Loucy (cell line): ENCODE measurements around the gene SLC25A26.
A peak's percentile ranks its signal among the peaks of the same experiment; 100 is the strongest.

ENCODE experiments used
- H2AFZ ChIP-seq: fragments of 200-600 bp; sonication (generic); 2 replicates; pipeline ENCODE4 v1.6.0; 2016; ENCODE audit warnings: antibody characterized with exemption, mild to moderate bottlenecking, low read length, moderate library complexity
- H3F3A ChIP-seq: fragments of 200-600 bp; 2 replicates; pipeline ENCODE4 v1.6.0; 2016; ENCODE audit warnings: antibody characterized with exemption, low read depth, mild to moderate bottlenecking
- H3K27me3 ChIP-seq: fragments of 200-600 bp; sonication (generic); 2 replicates; pipeline ENCODE4 v1.6.1; 2014; ENCODE audit warnings: low read length, mild to moderate bottlenecking; ENCODE audit not compliant: insufficient read depth, poor library complexity, severe bottlenecking
- H3K36me3 ChIP-seq: fragments of 200-600 bp; sonication (generic); 2 replicates; pipeline ENCODE4 v1.6.1; 2016; ENCODE audit warnings: low read length; ENCODE audit not compliant: insufficient read depth
- H3K4me1 ChIP-seq: fragments of 200-600 bp; sonication (generic); 2 replicates; pipeline ENCODE4 v1.5.1; 2014; ENCODE audit warnings: low read length, mild to moderate bottlenecking; ENCODE audit not compliant: insufficient read depth, poor library complexity, severe bottlenecking
- H3K4me2 ChIP-seq: fragments of 200-600 bp; sonication (generic); 2 replicates; pipeline ENCODE4 v1.6.0; 2014; ENCODE audit warnings: antibody characterized with exemption, low read length, low read depth, mild to moderate bottlenecking; ENCODE audit not compliant: poor library complexity, severe bottlenecking
- H3K4me3 ChIP-seq: fragments of 200-600 bp; sonication (generic); 2 replicates; pipeline ENCODE4 v1.5.1; 2014; ENCODE audit warnings: low read length, mild to moderate bottlenecking, mixed read lengths; ENCODE audit not compliant: poor library complexity, severe bottlenecking
- H3K79me2 ChIP-seq: fragments of 200-600 bp; sonication (generic); 2 replicates; pipeline ENCODE4 v1.6.1; 2014; ENCODE audit warnings: low read length; ENCODE audit not compliant: insufficient read depth
- H3K9ac ChIP-seq: fragments of 200-600 bp; sonication (generic); 2 replicates; pipeline ENCODE4 v1.6.0; 2014; ENCODE audit warnings: mild to moderate bottlenecking, low read depth, low read length, moderate library complexity; ENCODE audit not compliant: poor library complexity, severe bottlenecking
- H3K9me2 ChIP-seq: fragments of 200-600 bp; sonication (generic); replicated peaks from 2 replicates; pipeline ENCODE4 v1.6.1; 2016; ENCODE audit warnings: low read depth, low read length, mixed read lengths
- H3K9me3 ChIP-seq: fragments of 200-600 bp; sonication (generic); 2 replicates; pipeline ENCODE4 v1.6.1; 2014; ENCODE audit warnings: mild to moderate bottlenecking, antibody characterized with exemption, low read length, low read depth; ENCODE audit not compliant: insufficient read depth
- H4K20me1 ChIP-seq: fragments of 200-600 bp; sonication (generic); 2 replicates; pipeline ENCODE4 v1.6.0; 2014; ENCODE audit warnings: antibody characterized with exemption, low read length, mild to moderate bottlenecking; ENCODE audit not compliant: insufficient read depth, poor library complexity, severe bottlenecking
- CTCF ChIP-seq: fragments of 200-600 bp; sonication (generic); conservative IDR thresholded peaks from 2 replicates; pipeline ENCODE4 v1.5.1; 2014; ENCODE audit warnings: mild to moderate bottlenecking, antibody characterized with exemption, low read length
- EZH2phosphoT487 ChIP-seq: fragments of 200-600 bp; IDR thresholded peaks from 2 replicates; pipeline ENCODE4 v1.6.1; 2018; ENCODE audit warnings: antibody characterized with exemption, mild to moderate bottlenecking, moderate library complexity, borderline replicate concordance

Gene SLC25A26

DNA sequence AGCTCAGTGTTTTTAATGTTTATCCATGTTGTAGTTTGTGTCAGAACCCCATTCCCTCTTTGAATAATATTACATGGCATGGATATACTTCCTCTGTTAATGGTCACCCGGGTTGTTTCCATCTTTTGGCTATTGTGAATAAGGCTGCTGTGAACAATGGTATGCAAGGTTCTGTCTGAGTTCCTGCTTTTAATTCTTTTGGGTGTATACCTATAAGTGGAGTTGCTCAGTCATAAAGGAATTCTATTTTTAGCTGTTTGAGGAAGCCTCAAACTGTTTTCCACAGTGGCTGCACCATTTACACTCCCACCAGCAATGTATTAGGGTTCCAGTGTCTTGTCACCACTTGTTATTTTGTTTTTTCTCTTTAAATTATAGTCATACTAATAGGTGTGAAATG is 99.6 kb downstream of the SLC25A26 start:
- peaks cover 5% of the 10 kb centered on the region; the same call in 1 of the 2 replicates for H3K79me2 ChIP-seq
- no peaks in the 10 kb centered on the region for H3F3A ChIP-seq
- no peaks in the 10 kb centered on the region for H4K20me1 ChIP-seq
- peak overlapping the region; percentile 47 for H3K4me3 ChIP-seq
- TF ChIP-seq CTCF (no peak), EZH2phosphoT487 (no peak)
- H3K9ac ChIP-seq = peak overlapping the region; percentile 6
- H3K27me3 ChIP-seq = no peaks in the 10 kb centered on the region
- peaks cover 48% of the 10 kb centered on the region for H3K4me1 ChIP-seq
- H2AFZ ChIP-seq = no peak overlapping the region
- H3K36me3 ChIP-seq = no peaks in the 10 kb centered on the region
- H3K9me3 ChIP-seq = peaks cover 12% of the 10 kb centered on the region; the same call in 1 of the 2 replicates
- H3K4me2 ChIP-seq = peak overlapping the region; percentile 59
- H3K9me2 ChIP-seq = no peaks in the 10 kb centered on the region

GRCh38 chr3:66322436-66322835 is 101.6 kb downstream of the SLC25A26 start:
- Histone ChIP-seq H3K79me2 (peaks cover 5% of the 10 kb centered on the region; the same call in 1 of the 2 replicates), H3K9ac (no peak overlapping the region), H3K36me3 (no peaks in the 10 kb centered on the region), H3F3A (no peaks in the 10 kb centered on the region), H3K27me3 (no peaks in the 10 kb centered on the region), H3K9me2 (no peaks in the 10 kb centered on the region), H4K20me1 (no peaks in the 10 kb centered on the region), H3K4me3 (no peak overlapping the region), H3K4me1 (peaks cover 57% of the 10 kb centered on the region), H2AFZ (no peak overlapping the region), H3K9me3 (peaks cover 12% of the 10 kb centered on the region; the same call in 1 of the 2 replicates), H3K4me2 (peak overlapping the region; percentile 11)
- TF ChIP-seq EZH2phosphoT487 (no peak), CTCF (no peak)

DNA sequence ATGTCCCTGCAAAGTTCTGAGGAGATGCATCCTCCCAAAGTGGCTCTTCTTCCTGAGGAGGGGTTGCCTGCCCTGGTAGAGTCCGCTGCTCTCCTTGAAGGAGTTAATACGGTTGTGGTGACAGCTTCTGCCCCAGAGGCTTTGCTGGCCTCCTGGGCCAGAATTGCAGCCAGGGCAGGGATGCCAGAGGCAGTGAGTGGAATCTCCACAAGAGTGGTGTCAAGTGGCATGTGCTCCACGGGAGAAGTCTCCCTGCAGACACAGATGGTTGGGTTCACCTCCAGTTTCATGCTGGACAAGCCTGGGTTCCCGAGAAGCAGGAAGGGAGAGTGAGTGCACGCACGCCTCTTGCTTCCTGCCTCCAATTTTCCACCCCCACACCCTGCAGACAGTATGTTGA is 105.5 kb downstream of the SLC25A26 start:
- no peak overlapping the region for H2AFZ ChIP-seq
- TF ChIP-seq CTCF = no peak
- H4K20me1 ChIP-seq = no peaks in the 10 kb centered on the region
- no peak overlapping the region for H3K9ac ChIP-seq
- peaks cover 38% of the 10 kb centered on the region for H3K4me1 ChIP-seq
- H3K4me2 ChIP-seq = no peak overlapping the region
- H3K9me2 ChIP-seq = no peaks in the 10 kb centered on the region
- H3K79me2 ChIP-seq = 0 out of 2 replicates have a peak, but pooled peaks cover 6% of the 10 kb centered on the region
- H3F3A ChIP-seq = no peaks in the 10 kb centered on the region
- no peaks in the 10 kb centered on the region for H3K36me3 ChIP-seq
- H3K4me3 ChIP-seq = no peak overlapping the region
- no peaks in the 10 kb centered on the region for H3K27me3 ChIP-seq
- H3K9me3 ChIP-seq = peaks cover 12% of the 10 kb centered on the region; the same call in 1 of the 2 replicates
